Loucy (cell line): ENCODE results near the gene PFDN4.

ENCODE experiments used
- CTCF ChIP-seq: fragments of 200-600 bp; sonication (generic); conservative IDR thresholded peaks from 2 replicates; pipeline ENCODE4 v1.5.1; 2014; ENCODE audit warnings: mild to moderate bottlenecking, antibody characterized with exemption, low read length
- EZH2phosphoT487 ChIP-seq: fragments of 200-600 bp; IDR thresholded peaks from 2 replicates; pipeline ENCODE4 v1.6.1; 2018; ENCODE audit warnings: antibody characterized with exemption, mild to moderate bottlenecking, moderate library complexity, borderline replicate concordance

DNA sequence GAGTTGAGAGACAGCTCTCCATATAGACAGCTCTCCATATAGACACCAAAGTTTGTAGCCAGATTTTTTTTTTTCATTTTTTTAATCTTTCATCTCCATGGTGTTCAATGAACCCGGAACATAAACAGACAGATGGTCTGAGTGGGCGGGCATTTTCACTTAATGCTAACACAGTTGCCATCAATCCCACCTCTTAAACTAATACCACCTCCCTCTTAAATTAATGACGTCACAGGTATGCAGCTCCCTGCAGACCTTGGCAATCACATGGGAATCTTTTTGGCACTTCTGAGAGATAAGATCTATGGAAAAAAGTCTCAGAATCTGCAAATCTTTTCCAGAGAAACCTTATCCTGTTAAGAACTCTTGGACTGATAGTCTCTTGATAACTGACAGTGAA is 43.2 kb downstream of the PFDN4 start:
- TF ChIP-seq CTCF, result no peak
- TF ChIP-seq EZH2phosphoT487, result no peak
